ENCODE data around the gene CBX2.

DNA sequence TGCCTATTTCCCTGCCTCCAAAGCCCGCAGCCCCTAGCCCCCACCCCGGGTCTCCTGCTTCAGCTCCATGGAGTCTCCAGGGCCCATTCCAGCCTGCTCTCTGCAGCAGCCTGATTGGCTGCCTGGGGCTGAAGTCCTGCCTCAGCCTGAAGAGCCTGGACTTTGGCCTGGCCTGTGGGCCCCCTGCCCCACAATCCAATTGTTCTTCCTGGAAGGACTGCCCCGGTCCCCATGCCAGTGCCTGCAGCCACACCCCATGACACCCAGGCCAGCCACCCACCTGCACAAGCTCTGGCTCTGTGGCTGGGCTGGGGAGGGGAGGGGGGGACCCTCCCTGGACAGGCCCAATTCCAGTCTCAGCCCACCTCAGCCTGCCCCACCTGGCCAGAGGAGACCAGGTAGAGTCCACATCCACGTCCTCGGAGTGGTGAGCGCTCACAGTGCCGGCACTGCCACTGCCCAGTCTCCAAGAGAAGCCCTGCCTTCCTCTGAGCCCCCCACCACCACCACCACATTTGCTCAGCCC, 34.9 kb upstream of the CBX2 start:
- TF ChIP-seq CTCF (IDR thresholded peaks at IDR 0.05) (no peak), POLR2A (IDR thresholded peaks at IDR 0.05) (no peak)
